ENCODE data around the gene HTT. TPM values are rescaled to one million over a fixed set of nuclear protein-coding genes. Genes with fewer than 3 reads are reported as not detected.
A peak's percentile ranks its signal among the peaks of the same experiment; 100 is the strongest.

The HTT gene
- total and polyA plus RNA-seq, 2 of the 13 experiments (the other 11 are each of a cell fraction or from before 2014, with no cell fraction given): 17.5 to 19.5 TPM

DNA sequence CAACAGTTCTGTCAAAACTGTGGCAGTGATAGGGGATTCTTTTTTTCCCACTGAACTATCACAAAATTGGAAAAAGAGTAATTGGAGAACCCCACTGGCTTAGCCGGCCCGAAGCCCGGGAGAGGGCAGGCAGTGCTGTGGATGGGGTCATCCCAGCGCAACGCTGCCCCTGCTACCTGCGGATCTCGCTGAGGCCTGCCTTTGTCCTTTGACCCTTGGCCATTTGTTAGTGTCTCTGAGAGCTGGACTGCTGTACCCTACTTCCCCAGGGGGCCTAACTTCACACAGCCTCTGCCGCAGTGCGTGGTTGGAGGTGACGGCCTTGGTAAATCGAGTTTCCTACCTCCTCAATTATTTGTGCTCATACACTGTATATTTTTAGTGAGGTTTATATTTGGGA lies 131.5 kb downstream of the HTT start (continued):
- TF ChIP-seq EP300 (IDR thresholded peaks at IDR 0.05; ENCODE audit: low read depth in 2 of 2, low read length in 2 of 2) (peak in 1 of 2 experiments; percentile 64; a peak in 2 of 4 replicates), EP300 (CRISPR knock-in tag; IDR thresholded peaks at IDR 0.05; ENCODE audit: borderline replicate concordance) (no peak), ZNF7 (CRISPR knock-in tag; IDR thresholded peaks at IDR 0.05) (no peak), ZC3H4 (CRISPR knock-in tag; IDR thresholded peaks at IDR 0.05; ENCODE audit: borderline replicate concordance) (no peak), TBX3 (IDR thresholded peaks at IDR 0.05; ENCODE audit: borderline replicate concordance) (no peak), ZNF234 (CRISPR knock-in tag; conservative IDR thresholded peaks at IDR 0.05) (no peak), ZNF441 (CRISPR knock-in tag; IDR thresholded peaks at IDR 0.05; ENCODE audit: borderline replicate concordance) (no peak), PHF21A (CRISPR knock-in tag; IDR thresholded peaks at IDR 0.05) (peak; percentile 83), IRF2 (CRISPR knock-in tag; IDR thresholded peaks at IDR 0.05) (peak; percentile 63; the same call in 1 of the 2 replicates), FOSL1 (CRISPR knock-in tag; IDR thresholded peaks at IDR 0.05; ENCODE audit: borderline replicate concordance) (no peak), ZNF34 (CRISPR knock-in tag; IDR thresholded peaks at IDR 0.05; ENCODE audit: borderline replicate concordance) (no peak), CCAR2 (optimal IDR thresholded peaks at IDR 0.05; ENCODE audit: low read depth, low read length) (no peak), ZFP82 (CRISPR knock-in tag; IDR thresholded peaks at IDR 0.05; ENCODE audit: borderline replicate concordance) (no peak), CBX1 (IDR thresholded peaks at IDR 0.05; ENCODE audit: low read depth) (no peak), ZNF263 (CRISPR knock-in tag; IDR thresholded peaks at IDR 0.05) (no peak), ZNF766 (CRISPR knock-in tag; IDR thresholded peaks at IDR 0.05; ENCODE audit: borderline replicate concordance) (no peak), ZNF572 (CRISPR knock-in tag; IDR thresholded peaks at IDR 0.05) (no peak), PHF8 (CRISPR knock-in tag; IDR thresholded peaks at IDR 0.05) (0 out of 2 replicates have a peak, but pooled peaks have one; percentile 24), ZNF382 (CRISPR knock-in tag; IDR thresholded peaks at IDR 0.05; ENCODE audit: borderline replicate concordance) (no peak)
- TF ChIP-seq, protein P1, sequence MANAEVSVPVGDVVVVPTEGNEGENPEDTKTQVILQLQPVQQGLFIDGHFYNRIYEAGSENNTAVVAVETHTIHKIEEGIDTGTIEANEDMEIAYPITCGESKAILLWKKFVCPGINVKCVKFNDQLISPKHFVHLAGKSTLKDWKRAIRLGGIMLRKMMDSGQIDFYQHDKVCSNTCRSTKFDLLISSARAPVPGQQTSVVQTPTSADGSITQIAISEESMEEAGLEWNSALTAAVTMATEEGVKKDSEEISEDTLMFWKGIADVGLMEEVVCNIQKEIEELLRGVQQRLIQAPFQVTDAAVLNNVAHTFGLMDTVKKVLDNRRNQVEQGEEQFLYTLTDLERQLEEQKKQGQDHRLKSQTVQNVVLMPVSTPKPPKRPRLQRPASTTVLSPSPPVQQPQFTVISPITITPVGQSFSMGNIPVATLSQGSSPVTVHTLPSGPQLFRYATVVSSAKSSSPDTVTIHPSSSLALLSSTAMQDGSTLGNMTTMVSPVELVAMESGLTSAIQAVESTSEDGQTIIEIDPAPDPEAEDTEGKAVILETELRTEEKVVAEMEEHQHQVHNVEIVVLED (CRISPR knock-in tag; IDR thresholded peaks at IDR 0.05; ENCODE audit: borderline replicate concordance): peak; percentile 25; the same call in 1 of the 2 replicates
- TF ChIP-seq, protein P2, sequence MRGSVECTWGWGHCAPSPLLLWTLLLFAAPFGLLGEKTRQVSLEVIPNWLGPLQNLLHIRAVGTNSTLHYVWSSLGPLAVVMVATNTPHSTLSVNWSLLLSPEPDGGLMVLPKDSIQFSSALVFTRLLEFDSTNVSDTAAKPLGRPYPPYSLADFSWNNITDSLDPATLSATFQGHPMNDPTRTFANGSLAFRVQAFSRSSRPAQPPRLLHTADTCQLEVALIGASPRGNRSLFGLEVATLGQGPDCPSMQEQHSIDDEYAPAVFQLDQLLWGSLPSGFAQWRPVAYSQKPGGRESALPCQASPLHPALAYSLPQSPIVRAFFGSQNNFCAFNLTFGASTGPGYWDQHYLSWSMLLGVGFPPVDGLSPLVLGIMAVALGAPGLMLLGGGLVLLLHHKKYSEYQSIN (CRISPR knock-in tag; IDR thresholded peaks at IDR 0.05; ENCODE audit: borderline replicate concordance): no peak
- TF ChIP-seq, protein P3, sequence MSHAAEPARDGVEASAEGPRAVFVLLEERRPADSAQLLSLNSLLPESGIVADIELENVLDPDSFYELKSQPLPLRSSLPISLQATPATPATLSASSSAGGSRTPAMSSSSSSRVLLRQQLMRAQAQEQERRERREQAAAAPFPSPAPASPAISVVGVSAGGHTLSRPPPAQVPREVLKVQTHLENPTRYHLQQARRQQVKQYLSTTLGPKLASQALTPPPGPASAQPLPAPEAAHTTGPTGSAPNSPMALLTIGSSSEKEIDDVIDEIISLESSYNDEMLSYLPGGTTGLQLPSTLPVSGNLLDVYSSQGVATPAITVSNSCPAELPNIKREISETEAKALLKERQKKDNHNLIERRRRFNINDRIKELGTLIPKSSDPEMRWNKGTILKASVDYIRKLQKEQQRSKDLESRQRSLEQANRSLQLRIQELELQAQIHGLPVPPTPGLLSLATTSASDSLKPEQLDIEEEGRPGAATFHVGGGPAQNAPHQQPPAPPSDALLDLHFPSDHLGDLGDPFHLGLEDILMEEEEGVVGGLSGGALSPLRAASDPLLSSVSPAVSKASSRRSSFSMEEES (CRISPR knock-in tag; IDR thresholded peaks at IDR 0.05): no peak
- TF ChIP-seq, protein P4, sequence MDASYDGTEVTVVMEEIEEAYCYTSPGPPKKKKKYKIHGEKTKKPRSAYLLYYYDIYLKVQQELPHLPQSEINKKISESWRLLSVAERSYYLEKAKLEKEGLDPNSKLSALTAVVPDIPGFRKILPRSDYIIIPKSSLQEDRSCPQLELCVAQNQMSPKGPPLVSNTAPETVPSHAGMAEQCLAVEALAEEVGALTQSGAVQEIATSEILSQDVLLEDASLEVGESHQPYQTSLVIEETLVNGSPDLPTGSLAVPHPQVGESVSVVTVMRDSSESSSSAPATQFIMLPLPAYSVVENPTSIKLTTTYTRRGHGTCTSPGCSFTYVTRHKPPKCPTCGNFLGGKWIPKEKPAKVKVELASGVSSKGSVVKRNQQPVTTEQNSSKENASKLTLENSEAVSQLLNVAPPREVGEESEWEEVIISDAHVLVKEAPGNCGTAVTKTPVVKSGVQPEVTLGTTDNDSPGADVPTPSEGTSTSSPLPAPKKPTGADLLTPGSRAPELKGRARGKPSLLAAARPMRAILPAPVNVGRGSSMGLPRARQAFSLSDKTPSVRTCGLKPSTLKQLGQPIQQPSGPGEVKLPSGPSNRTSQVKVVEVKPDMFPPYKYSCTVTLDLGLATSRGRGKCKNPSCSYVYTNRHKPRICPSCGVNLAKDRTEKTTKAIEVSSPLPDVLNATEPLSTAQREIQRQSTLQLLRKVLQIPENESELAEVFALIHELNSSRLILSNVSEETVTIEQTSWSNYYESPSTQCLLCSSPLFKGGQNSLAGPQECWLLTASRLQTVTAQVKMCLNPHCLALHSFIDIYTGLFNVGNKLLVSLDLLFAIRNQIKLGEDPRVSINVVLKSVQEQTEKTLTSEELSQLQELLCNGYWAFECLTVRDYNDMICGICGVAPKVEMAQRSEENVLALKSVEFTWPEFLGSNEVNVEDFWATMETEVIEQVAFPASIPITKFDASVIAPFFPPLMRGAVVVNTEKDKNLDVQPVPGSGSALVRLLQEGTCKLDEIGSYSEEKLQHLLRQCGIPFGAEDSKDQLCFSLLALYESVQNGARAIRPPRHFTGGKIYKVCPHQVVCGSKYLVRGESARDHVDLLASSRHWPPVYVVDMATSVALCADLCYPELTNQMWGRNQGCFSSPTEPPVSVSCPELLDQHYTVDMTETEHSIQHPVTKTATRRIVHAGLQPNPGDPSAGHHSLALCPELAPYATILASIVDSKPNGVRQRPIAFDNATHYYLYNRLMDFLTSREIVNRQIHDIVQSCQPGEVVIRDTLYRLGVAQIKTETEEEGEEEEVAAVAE (CRISPR knock-in tag; IDR thresholded peaks at IDR 0.05; ENCODE audit: borderline replicate concordance): peak; percentile 33; the same call in 1 of the 2 replicates

All from HepG2 (cell line).